HEK293 (cell line): ENCODE data around the gene AFDN.

Experiments used
- CTCF ChIA-PET: fragments of 350-600 bp; formaldehyde crosslinking; extraction: SDS; loops from one replicate; lab custom pipeline; 2021; ENCODE audit warnings: antibody characterized with exemption; lab: Yijun Ruan, JAX
- POLR2A ChIA-PET: fragments of 300-600 bp; formaldehyde crosslinking; extraction: SDS; loops from one replicate; lab custom pipeline; 2020; ENCODE audit warnings: antibody characterized with exemption, inconsistent platforms; lab: Yijun Ruan, JAX
- H3K27ac ChIP-seq: fragments of 200-500 bp; sonication (Bioruptor generic); 2 replicates; pipeline ENCODE4 v1.5.1; 2014; ENCODE audit warnings: low read depth, low read length, control low read depth, inconsistent platforms; ENCODE audit errors: extremely low read depth
- H3K36me3 ChIP-seq, 2 experiments: fragments of 200-500 bp in 1 of 2; sonication (Bioruptor generic) in 1 of 2; 1 replicate in 1 of 2; 2 replicates in 1 of 2; pipeline ENCODE4 v1.5.1; 2014 to 2017; ENCODE audit warnings: inconsistent platforms in 2 of 2, low read length in 2 of 2; ENCODE audit not compliant: control insufficient read depth in 2 of 2, insufficient read depth in 1 of 2
- H3K4me1 ChIP-seq: fragments of 200-500 bp; sonication (Bioruptor generic); 2 replicates; pipeline ENCODE4 v1.5.1; 2014; ENCODE audit warnings: mild to moderate bottlenecking, low read length, inconsistent platforms; ENCODE audit not compliant: control insufficient read depth, insufficient read depth
- H3K4me3 ChIP-seq: 2 replicates; pipeline ENCODE4 v1.5.1; 2011; ENCODE audit warnings: low read depth, mild to moderate bottlenecking, control low read depth, low read length, moderate library complexity
- H3K9me3 ChIP-seq: fragments of 200-500 bp; sonication (Bioruptor generic); 2 replicates; pipeline ENCODE4 v1.5.1; 2014; ENCODE audit warnings: low read depth, low read length, inconsistent platforms; ENCODE audit not compliant: control insufficient read depth, insufficient read depth
- FEZF1 ChIP-seq: fragments of 450-650 bp; formaldehyde crosslinking; IDR thresholded peaks from 2 replicates; pipeline ENCODE4 v1.5.1; 2016; ENCODE audit warnings: missing biosample characterization, missing genetic modification characterization
- HOXD13 ChIP-seq: sonication (generic); formaldehyde crosslinking; IDR thresholded peaks from 2 replicates; pipeline ENCODE4 v1.8.0; 2022; ENCODE audit warnings: missing genetic modification reagents, borderline replicate concordance
- KLF10 ChIP-seq: fragments of 450-650 bp; IDR thresholded peaks from 2 replicates; pipeline ENCODE4 v1.5.1; 2018; ENCODE audit warnings: missing biosample characterization, mild to moderate bottlenecking, missing genetic modification characterization
- KLF16 ChIP-seq: fragments of 450-650 bp; formaldehyde crosslinking; IDR thresholded peaks from 2 replicates; pipeline ENCODE4 v1.5.1; 2017; ENCODE audit warnings: missing biosample characterization, missing genetic modification characterization
- KLF9 ChIP-seq: fragments of 450-650 bp; formaldehyde crosslinking; IDR thresholded peaks from 2 replicates; pipeline ENCODE4 v1.5.1; 2016; ENCODE audit warnings: missing biosample characterization, missing genetic modification characterization, low read depth
- SALL2 ChIP-seq: fragments of 450-650 bp; formaldehyde crosslinking; IDR thresholded peaks from 2 replicates; pipeline ENCODE4 v1.5.0; 2017; ENCODE audit warnings: missing biosample characterization, mild to moderate bottlenecking, missing genetic modification characterization, borderline replicate concordance
- SCRT1 ChIP-seq: fragments of 450-650 bp; formaldehyde crosslinking; IDR thresholded peaks from 2 replicates; pipeline ENCODE4 v1.5.1; 2016; ENCODE audit warnings: missing biosample characterization, missing genetic modification characterization, borderline replicate concordance
- SETDB1 ChIP-seq: IDR thresholded peaks from one replicate; pipeline ENCODE4 v1.6.1; 2017; ENCODE audit warnings: mild to moderate bottlenecking, low read length, moderate library complexity, mixed read lengths; ENCODE audit not compliant: insufficient read length
- SP2 ChIP-seq: fragments of 450-650 bp; formaldehyde crosslinking; IDR thresholded peaks from 2 replicates; pipeline ENCODE4 v1.5.1; 2016; ENCODE audit warnings: missing biosample characterization, missing genetic modification characterization
- TRIM28 ChIP-seq: IDR thresholded peaks from 2 replicates; pipeline ENCODE4 v1.6.1; 2011; ENCODE audit warnings: low read length, control low read depth, borderline replicate concordance
- WT1 ChIP-seq: fragments of 450-650 bp; formaldehyde crosslinking; IDR thresholded peaks from 2 replicates; pipeline ENCODE4 v1.5.1; 2016; ENCODE audit warnings: missing biosample characterization, missing genetic modification characterization
- ZBTB17 ChIP-seq: fragments of 450-650 bp; formaldehyde crosslinking; IDR thresholded peaks from 2 replicates; pipeline ENCODE4 v1.5.1; 2016; ENCODE audit warnings: missing biosample characterization, missing genetic modification characterization
- ZBTB21 ChIP-seq: fragments of 450-650 bp; formaldehyde crosslinking; IDR thresholded peaks from 2 replicates; pipeline ENCODE4 v1.5.1; 2017; ENCODE audit warnings: missing biosample characterization, missing genetic modification characterization
- ZBTB44 ChIP-seq: fragments of 450-650 bp; IDR thresholded peaks from 2 replicates; pipeline ENCODE4 v1.5.1; 2018; ENCODE audit warnings: missing biosample characterization, mild to moderate bottlenecking, missing genetic modification characterization
- ZBTB6 ChIP-seq: fragments of 450-650 bp; formaldehyde crosslinking; IDR thresholded peaks from 2 replicates; pipeline ENCODE4 v1.5.1; 2017; ENCODE audit warnings: missing biosample characterization, missing genetic modification characterization
- ZEB2 ChIP-seq: fragments of 450-650 bp; formaldehyde crosslinking; IDR thresholded peaks from 2 replicates; pipeline ENCODE4 v1.5.1; 2016; ENCODE audit warnings: missing biosample characterization, missing genetic modification characterization
- ZNF140 ChIP-seq: fragments of 450-650 bp; formaldehyde crosslinking; IDR thresholded peaks from 2 replicates; pipeline ENCODE4 v1.5.1; 2016; ENCODE audit warnings: missing biosample characterization, missing genetic modification characterization
- ZNF175 ChIP-seq: fragments of 450-650 bp; formaldehyde crosslinking; IDR thresholded peaks from 2 replicates; pipeline ENCODE4 v1.5.1; 2016; ENCODE audit warnings: missing biosample characterization, missing genetic modification characterization
- ZNF202 ChIP-seq: fragments of 450-650 bp; formaldehyde crosslinking; IDR thresholded peaks from 2 replicates; pipeline ENCODE4 v1.5.1; 2016; ENCODE audit warnings: missing biosample characterization, missing genetic modification characterization, borderline replicate concordance
- ZNF221 ChIP-seq: fragments of 450-650 bp; formaldehyde crosslinking; IDR thresholded peaks from 2 replicates; pipeline ENCODE4 v1.5.1; 2017; ENCODE audit warnings: missing biosample characterization, missing genetic modification characterization, borderline replicate concordance
- ZNF560 ChIP-seq: fragments of 450-650 bp; formaldehyde crosslinking; IDR thresholded peaks from 2 replicates; pipeline ENCODE4 v1.5.1; 2017; ENCODE audit warnings: missing biosample characterization, missing genetic modification characterization, borderline replicate concordance
- TF ChIP-seq, protein P1 (sequence below): fragments of 450-650 bp; formaldehyde crosslinking; IDR thresholded peaks from 2 replicates; pipeline ENCODE4 v1.5.1; 2016; ENCODE audit warnings: missing biosample characterization, missing genetic modification characterization

Gene AFDN

DNA sequence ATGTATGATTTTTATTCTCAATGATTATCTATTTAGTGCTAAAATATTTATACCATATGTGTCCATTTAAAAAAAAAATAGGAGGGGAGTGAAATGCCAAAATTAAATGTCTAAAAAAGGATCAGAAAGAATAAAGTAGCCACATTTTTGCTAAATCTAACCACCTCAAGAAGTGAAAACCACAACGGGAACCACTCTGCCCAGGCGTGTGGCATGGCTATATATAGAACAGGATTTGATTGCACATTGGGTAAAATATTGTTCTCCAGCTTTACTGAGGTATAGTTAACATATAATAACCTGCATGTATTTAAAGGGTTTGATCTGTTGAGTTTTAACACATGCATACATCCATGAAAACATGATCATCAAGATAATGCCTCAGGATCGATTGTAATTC, 19.0 kb upstream of the AFDN start:
- Histone ChIP-seq H3K27ac (no peak overlapping the region), H3K36me3 (no peaks in the 10 kb centered on the region), H3K4me1 (no peaks in the 10 kb centered on the region), H3K9me3 (no peaks in the 10 kb centered on the region)
- TF ChIP-seq ZBTB17 (tag by site-specific recombination) = 0 out of 2 replicates have a peak, but pooled peaks have one; percentile 35
- no peak for TF ChIP-seq FEZF1
- TF ChIP-seq, all 188 proteins: peak for 1
- ChIA-PET POLR2A (no interaction called here), CTCF (interaction anchor here (0.6 to 1.3 kb wide), 3 partner anchors 8 to 331 kb away, joined by 3 to 5 read pairs (median 4); no protein-coding TSS in a partner anchor)
- no peak overlapping the region for H3K4me3 ChIP-seq

DNA sequence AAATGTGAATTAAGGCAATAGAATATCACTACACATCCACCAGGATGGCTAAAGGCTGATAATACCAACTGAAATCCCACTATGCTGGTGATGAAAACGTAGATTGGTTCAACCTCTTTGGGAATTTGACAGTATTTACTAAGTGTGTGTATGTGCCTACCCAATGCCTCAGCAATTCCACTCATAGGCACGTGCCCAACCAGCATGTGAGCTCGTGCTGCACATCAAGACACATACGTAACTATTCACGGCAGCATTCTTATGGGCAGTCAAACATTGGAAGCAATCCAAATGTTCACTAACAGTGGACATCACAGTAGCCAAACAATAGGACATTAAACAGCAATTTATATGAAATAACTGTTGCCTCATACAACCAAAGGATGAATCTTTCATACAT, 15.7 kb upstream of the AFDN start:
- TF ChIP-seq SETDB1 = peak; percentile 21
- peak; percentile 98 for TF ChIP-seq ZNF140 (tag by site-specific recombination)
- TF ChIP-seq ZNF175 (tag by site-specific recombination) = no peak
- ChIA-PET POLR2A (no interaction called here), CTCF (no interaction called here)

DNA sequence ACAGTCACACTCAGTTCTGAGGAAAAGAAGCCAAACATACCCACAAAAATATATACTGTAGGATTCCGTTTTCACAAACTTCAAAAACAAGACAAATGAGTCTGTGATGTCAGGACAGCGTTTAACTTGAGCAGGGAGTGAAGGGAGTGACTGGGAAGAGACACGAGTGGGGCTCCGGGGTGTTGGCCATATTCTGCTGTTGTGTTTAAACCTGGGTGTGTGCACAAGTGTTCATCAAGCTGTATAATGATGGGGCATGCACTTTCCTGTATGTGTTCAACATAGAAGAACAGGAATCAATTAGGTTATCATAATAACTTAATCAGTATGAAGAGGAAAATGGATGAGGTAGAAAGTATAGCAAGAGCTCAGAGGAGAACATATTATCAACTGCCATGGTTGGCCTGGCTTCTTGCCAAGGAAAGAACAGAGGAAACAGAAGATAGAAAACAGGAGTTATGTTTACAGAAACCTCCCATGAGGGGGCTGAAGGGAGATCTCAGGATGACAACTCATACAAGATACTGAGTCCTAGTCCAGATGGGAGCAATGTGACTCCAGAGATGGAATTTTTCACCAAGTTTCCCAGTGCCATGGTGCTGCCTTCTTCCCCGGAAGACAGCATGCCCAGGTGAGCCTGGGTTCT, 15.1 kb upstream of the AFDN start:
- no peak for TF ChIP-seq HOXD13 (CRISPR knock-in tag)
- no peak for TF ChIP-seq TRIM28
- no peak for TF ChIP-seq ZBTB6 (tag by site-specific recombination)
- TF ChIP-seq SALL2 (tag by site-specific recombination) = no peak
- TF ChIP-seq WT1 (tag by site-specific recombination) = peak; percentile 82; the same call in 1 of the 2 replicates
- TF ChIP-seq KLF10 (tag by site-specific recombination) = no peak
- H3K9me3 ChIP-seq = no peaks in the 10 kb centered on the region
- no peaks in the 10 kb centered on the region for H3K36me3 ChIP-seq
- no peak overlapping the region for H3K27ac ChIP-seq
- H3K4me3 ChIP-seq = no peak overlapping the region
- H3K4me1 ChIP-seq = no peaks in the 10 kb centered on the region
- POLR2A ChIA-PET = no interaction called here
- CTCF ChIA-PET = no interaction called here

More for the DNA sequence above, 15.7 kb upstream of the AFDN start:
- Histone ChIP-seq H3K9me3 (no peaks in the 10 kb centered on the region), H3K36me3 (no peaks in the 10 kb centered on the region), H3K4me1 (no peaks in the 10 kb centered on the region), H3K4me3 (no peak overlapping the region), H3K27ac (no peak overlapping the region)

DNA sequence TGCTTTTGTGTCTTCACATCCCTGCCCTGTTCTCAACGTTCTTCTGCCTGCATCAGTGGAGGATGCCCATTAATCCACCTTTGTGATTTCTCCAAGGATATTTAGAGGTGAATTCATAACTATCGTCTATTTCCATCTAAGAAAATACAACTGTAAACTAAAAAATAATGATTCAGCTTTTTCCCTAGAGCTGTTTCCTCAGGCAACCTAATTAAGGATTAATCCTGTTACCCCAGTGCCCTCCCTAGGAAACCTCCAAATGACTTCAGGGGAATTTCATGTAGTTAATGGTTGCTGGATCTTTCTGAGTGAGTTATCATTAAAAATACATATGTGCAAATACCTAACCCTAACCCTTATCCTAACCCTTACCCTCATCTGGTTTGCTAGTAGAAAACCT, 14.6 kb upstream of the AFDN start:
- ChIA-PET POLR2A (no interaction called here), CTCF (no interaction called here)
- no peaks in the 10 kb centered on the region for H3K36me3 ChIP-seq
- TF ChIP-seq WT1 (tag by site-specific recombination) (no peak), ZEB2 (tag by site-specific recombination) (no peak), KLF9 (no peak), SP2 (tag by site-specific recombination) (no peak), ZNF221 (tag by site-specific recombination) (no peak), KLF16 (tag by site-specific recombination) (no peak), ZNF202 (tag by site-specific recombination) (no peak), ZBTB44 (tag by site-specific recombination) (no peak), ZNF560 (tag by site-specific recombination) (no peak), ZBTB21 (tag by site-specific recombination) (no peak), SCRT1 (tag by site-specific recombination) (no peak)
- TF ChIP-seq, protein P1, sequence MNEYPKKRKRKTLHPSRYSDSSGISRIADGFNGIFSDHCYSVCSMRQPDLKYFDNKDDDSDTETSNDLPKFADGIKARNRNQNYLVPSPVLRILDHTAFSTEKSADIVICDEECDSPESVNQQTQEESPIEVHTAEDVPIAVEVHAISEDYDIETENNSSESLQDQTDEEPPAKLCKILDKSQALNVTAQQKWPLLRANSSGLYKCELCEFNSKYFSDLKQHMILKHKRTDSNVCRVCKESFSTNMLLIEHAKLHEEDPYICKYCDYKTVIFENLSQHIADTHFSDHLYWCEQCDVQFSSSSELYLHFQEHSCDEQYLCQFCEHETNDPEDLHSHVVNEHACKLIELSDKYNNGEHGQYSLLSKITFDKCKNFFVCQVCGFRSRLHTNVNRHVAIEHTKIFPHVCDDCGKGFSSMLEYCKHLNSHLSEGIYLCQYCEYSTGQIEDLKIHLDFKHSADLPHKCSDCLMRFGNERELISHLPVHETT (tag by site-specific recombination) = no peak
- H3K27ac ChIP-seq = no peak overlapping the region
- no peak overlapping the region for H3K4me3 ChIP-seq
- H3K9me3 ChIP-seq = no peaks in the 10 kb centered on the region
- no peaks in the 10 kb centered on the region for H3K4me1 ChIP-seq
